C1 segment of cervical spinal cord (tissue), 14 donors: ENCODE measurements around the gene LHFPL5.

ENCODE experiments used
- DNase-seq, 14 donors: peaks; one replicate each; lab custom pipeline; 2025; lab: John Stamatoyannopoulos, UW

The LHFPL5 gene

GRCh38 chr6:35804996-35805736 is at the start of gene LHFPL5:
Gene LHFPL5 (plus strand): TSS chr6:35805352. CDS start chr6:35805671, 319 bp downstream.
- DNase-seq, result peak in 3 of 14 donors; percentile 5 to 16 (median 5)

DNA sequence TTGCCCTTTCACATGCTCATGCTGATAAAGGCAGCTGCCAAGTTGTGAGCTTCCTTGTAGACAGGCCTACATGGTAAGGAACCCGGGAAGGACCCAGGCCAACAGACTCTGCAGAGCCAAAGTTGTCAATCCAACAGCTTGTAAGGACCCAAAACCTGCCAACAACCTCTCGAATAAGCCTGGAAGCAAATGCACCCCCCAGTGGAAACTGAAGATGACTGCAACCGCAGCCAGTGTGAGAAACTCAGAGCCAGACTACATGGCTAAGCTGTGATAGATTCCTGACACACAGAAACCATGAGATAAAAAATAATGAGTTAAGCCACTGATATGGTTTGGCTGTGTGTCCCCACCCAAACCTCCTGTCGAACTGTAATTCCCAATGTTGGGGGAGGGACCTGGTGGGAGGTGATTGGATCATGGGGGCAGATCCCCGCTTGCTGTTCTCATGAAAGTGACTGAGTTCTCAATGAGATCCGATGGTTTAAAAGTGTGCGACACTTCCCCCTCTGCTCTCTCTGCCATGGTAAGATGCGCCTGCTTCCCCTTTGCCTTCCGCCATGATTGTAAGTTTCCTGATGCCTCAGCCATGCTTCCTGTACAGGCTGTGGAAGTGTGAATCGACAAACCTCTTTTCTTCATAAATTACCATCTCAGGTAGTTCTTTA is 47.6 kb upstream of the LHFPL5 start:
- DNase-seq, result no peak

DNA sequence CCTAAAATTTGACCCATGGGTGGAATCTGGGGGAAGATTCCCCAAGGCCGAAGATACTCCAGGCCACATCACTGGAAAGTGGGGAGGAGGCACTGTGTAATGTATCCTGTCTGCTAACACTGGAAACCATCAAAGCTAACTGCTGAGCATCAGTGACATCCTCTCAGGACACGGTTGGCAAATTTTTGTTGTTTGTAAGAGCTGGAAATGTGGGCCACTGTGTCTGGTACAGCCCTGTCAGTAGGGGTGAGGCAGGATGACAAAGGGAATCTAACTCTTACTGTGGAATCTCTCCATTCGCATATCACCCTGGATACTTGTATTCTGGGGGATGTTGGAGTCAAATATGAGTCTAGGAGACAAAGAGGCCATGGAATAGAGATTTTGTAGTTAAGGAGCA is 45.7 kb upstream of the LHFPL5 start:
- no peak for DNase-seq

DNA sequence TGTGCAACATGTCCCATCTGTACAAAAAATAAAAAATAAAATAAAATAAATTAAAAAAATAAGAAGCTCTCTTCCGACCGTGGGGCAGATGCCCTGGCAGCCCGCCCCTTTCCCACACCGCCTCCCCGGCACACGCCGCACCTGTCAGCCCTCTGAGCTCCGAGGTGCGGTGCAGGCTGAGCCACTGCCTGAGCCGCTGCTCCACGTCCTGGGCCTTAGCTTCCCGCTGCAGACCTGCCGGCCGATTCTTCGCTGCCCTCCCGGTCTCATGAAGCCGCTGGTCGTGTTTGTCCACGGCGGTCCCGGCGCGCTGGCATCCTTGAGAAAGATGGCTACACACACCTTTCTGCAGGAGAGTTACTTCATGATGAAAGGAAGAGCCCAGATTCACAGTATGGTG is 39.4 kb upstream of the LHFPL5 start:
- DNase-seq, result no peak

DNA sequence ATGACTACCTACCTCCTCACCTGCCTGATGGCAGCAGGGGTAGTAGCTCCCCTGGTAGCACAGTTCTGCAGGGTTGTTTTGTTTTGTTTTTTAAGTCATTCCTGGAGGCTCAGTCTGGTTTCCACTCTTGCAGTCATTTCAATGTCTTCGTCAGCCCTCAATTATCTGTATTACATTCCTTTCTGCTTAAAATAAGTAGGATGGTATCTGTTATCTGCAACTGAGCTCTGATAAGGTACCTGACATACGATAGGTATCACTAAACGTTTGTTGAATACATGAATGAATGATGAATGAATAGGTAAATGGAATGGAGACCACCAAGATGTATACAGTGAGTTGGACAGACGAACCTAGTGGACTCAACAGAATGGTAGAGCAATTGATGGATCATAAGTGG is 35.9 kb upstream of the LHFPL5 start:
- DNase-seq, result no peak

DNA sequence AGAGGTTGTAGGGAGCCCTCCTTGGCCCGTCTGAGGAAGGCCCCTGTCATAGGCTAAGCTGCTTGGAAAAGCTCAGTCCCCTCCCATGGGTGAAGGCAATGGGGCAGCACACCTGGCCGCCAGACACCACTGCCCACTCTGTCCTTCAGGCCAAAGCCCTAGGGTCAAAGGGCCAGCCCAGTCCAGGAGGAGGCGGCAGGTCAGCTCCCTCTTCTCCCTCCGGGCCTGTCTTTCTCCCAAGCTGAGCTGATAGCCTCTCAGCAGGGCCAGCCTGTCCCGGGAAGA is 33.9 kb upstream of the LHFPL5 start:
- no peak for DNase-seq

DNA sequence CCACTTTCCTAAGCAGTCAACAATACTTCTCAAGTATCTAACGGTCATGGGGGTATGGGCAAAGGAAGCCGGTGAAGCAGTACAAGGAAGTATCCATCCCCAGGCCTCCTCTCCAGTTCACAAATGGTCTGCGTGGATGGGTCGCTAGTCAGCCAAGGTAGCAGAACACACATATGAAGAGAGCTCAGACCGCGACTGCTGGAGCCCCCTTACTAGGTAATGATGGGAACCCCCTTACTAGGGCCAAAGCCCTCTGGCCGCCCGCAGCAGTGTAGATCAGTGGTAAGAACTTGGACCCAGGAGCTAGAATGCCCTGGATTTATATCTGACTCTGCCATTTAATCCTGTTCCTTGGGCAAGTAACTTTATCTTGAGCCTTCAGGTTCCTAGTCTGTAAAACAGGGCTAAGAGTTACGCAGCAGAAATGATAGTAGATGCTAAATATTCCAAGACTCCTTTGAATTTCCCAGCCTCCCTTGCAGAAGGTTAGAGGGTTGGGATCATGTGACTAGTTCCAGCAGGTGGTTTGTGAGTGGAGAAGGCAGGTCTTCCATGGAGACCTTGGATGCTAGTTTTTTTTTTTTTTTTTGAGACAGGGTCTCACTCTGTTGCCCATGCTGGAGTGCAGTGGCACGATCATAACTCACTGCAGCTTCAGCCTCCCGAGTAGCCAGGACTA is 30.9 kb upstream of the LHFPL5 start:
- no peak for DNase-seq

GRCh38 chr6:35775031-35775430 is 30.1 kb upstream of the LHFPL5 start:
- no peak for DNase-seq

GRCh38 chr6:35776364-35777215 is 28.6 kb upstream of the LHFPL5 start, which contains the start of gene CLPSL2:
Gene CLPSL2 (plus strand): TSS chr6:35776598. CDS start chr6:35776619, 21 bp downstream.
- no peak for DNase-seq

DNA sequence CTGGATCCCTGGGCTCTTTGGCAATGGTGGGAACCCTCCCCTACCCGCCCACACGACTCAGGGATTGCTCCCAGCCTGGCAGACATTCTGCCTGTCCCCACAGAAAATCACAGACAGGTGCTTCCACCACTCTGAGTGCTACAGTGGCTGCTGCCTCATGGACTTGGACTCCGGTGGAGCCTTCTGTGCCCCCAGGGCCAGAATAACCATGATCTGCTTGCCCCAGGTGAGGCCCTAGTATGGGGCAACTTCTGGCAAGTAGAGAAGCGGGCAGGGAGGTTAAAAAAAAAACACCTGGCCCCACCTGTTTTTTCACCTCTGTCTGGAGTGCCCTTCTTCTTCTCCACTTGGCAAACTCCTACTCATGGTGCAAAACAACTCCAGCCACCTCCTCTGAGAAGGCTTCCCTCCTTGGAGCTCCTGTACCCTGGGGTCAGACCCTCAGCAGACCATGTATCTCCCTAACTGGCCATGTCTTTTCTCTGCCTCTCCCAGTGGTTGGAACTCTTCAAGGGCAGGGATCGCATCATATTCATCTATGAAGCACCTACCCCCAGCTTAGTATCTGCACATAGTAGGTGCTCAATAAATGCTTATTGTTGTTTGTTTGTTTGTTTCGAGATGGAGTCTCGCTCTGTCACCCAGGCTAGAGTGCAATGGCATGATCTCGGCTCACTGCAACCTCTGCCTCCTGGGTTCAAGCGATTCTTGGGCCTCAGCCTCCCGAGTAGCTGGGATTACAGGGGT is 27.6 kb upstream of the LHFPL5 start:
- DNase-seq, result no peak

- no peak for DNase-seq
Measured at GRCh38 chr6:35778437-35778836, 26.7 kb upstream of the LHFPL5 start.

GRCh38 chr6:35780719-35781118 is 24.4 kb upstream of the LHFPL5 start, which contains the start of gene CLPSL1:
Gene CLPSL1 (plus strand): TSS chr6:35781019. CDS start chr6:35781111, 92 bp downstream.
- DNase-seq, result no peak

DNA sequence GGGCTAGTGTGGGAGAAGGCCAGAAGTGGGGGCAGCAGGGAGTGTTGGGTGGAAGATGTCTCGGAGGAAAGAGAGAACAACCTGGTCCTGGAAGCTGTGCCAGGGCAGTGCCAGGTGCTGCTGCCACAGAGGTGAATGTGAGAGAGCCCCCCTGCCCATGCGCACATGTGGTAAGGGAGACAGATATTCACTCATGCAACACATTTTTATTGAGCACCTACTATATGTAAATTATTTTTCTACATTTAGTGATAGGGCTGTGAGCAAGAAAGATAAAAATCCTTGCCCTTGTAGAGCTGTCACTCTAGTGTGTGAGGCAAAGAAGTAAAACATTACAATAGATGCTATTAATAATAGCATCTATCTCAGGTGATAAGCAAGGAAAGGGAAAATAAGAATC is 23.9 kb upstream of the LHFPL5 start:
- DNase-seq, result no peak

DNA sequence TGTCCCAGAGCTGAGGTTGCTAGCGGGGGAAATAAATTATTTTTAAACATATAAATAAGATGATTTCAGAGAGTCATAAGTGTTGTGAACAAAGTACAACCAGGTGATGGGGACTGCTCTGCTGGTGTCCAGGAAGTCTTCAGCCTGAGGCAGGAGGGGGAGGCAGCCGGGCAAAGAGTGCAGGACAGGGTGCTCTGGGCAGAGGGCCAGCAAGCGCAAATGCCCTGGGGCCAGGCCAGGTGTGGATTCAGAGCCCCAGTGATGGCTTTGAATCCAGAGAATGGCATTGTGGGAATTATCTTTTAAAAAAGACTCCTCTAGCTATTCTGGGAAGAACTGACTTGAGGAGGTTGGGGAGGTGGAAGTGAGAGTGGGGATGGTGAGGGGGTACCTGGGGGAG is 22.7 kb upstream of the LHFPL5 start:
- DNase-seq, result no peak

- no peak for DNase-seq
Measured at GRCh38 chr6:35784200-35784599, 21.0 kb upstream of the LHFPL5 start.

- no peak for DNase-seq
Measured at GRCh38 chr6:35786272-35786671, 18.9 kb upstream of the LHFPL5 start.

DNA sequence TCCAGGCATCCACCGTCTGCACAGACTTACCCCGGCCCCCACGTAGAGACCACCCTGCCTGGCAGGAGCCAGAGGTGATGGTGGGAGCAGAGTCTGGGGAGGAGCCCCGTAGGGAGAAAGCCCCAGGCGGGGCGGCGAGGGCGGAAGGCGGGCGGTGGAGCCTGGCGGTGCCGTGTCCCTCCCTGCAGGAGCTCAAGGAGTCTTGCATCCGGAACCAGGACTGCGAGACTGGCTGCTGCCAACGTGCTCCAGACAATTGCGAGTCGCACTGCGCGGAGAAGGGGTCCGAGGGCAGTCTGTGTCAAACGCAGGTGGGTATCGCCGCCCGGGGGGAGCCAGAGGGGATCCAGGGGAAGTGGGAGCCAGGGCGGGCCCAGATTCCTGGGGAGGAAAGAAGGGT is 18.3 kb upstream of the LHFPL5 start:
- DNase-seq, result no peak

DNA sequence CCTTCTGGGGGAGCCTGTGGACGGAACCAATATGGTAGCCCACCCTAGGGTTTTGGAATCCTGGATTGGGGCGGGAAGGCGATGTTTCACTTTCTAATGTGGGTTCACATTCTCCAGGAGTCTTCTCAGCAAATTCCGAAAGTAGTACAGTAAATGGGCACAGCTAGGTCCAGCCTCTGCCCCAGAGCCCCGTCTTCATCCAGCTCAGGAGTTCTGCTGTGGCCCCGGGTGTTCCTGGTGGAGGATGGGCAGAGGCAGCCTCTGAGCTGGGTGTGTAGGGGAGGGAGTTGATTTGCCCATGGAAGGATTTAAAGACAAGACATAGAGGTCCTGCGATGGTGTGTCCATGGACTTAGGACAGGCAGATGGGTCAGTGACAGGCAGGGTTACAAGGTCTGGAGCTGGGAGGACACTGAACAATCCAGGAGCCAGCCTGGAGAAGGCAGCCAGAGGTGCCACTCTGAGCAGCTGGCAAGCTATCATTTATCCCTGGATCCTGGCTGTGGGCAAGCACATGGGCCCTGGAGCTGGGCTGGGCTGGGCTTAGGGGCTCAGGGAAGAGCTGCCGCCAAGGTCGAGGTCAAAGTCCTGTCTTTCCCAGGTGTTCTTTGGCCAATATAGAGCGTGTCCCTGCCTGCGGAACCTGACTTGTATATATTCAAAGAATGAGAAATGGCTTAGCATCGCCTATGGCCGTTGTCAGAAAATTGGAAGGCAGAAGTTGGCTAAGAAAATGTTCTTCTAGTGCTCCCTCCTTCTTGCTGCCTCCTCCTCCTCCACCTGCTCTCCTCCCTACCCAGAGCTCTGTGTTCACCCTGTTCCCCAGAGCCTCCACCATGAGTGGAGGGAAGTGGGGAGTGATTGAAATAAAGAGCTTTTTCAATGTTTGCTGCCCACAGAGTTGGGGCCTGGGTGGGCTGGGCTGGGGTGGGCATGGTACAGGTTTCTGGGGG is 17.6 kb upstream of the LHFPL5 start:
- DNase-seq, result no peak

- no peak for DNase-seq
Measured at GRCh38 chr6:35788423-35788982, 16.6 kb upstream of the LHFPL5 start.

DNA sequence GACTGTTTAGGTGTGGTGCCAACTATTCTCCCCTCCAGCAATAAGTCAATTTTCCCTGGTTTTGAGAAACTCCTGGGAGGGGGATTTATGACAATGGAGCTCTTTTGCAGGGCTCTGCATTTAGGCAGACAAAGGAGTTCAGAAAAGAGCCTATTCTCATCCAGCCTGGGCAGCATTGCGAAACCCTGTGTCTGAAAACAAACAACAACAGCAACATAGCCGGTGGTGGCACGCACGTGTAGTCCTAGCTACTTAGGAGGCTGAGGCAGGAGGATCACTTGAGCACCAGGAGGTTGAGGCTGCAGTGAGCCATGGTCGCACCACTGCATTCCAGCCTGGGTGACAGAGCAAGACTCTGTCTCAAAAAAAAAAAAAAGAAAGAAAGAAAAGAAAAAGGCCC is 14.5 kb upstream of the LHFPL5 start:
- no peak for DNase-seq
